ENCODE data around the gene COMMD9.

COMMD9 gene

GRCh38 chr11:36281850-36282249 lies 7.4 kb downstream of the COMMD9 start:
- POLR2A ChIA-PET: no interaction called here
- Histone ChIP-seq H3K9me3 (ENCODE audit: control insufficient read depth, insufficient read depth, low read depth, low read length) (no peaks in the 10 kb centered on the region), H3K27ac (ENCODE audit: extremely low read depth, low read depth, low read length) (no peak overlapping the region), H3K4me1 (ENCODE audit: control insufficient read depth, insufficient read depth, low read length) (no peaks in the 10 kb centered on the region), H3K36me3 (ENCODE audit: control insufficient read depth in 2 of 2, insufficient read depth in 1 of 2, low read length in 2 of 2) (peaks cover 0 to 4% of the 10 kb centered on the region in 2 experiments; a peak in 1 of 3 replicates), H3K4me3 (ENCODE audit: low read depth, low read length) (no peak overlapping the region)
- CTCF ChIA-PET: interaction anchor here (0.9 kb wide), 1 partner anchor 15 kb away, joined by 3 read pairs; no protein-coding TSS in a partner anchor
- TF ChIP-seq REPIN1 (tag by site-specific recombination; IDR thresholded peaks at IDR 0.05; ENCODE audit: low read depth) (no peak), ZNF394 (tag by site-specific recombination; IDR thresholded peaks at IDR 0.05; ENCODE audit: borderline replicate concordance) (no peak), ZBTB11 (tag by site-specific recombination; conservative IDR thresholded peaks at IDR 0.05; ENCODE audit: low read depth) (no peak), ZNF248 (tag by site-specific recombination; IDR thresholded peaks at IDR 0.05) (no peak), ZNF549 (tag by site-specific recombination; IDR thresholded peaks at IDR 0.05) (no peak), ZNF701 (tag by site-specific recombination; IDR thresholded peaks at IDR 0.05) (no peak), ZNF473 (tag by site-specific recombination; IDR thresholded peaks at IDR 0.05) (no peak), ZNF677 (tag by site-specific recombination; IDR thresholded peaks at IDR 0.05) (no peak), ZNF211 (tag by site-specific recombination; IDR thresholded peaks at IDR 0.05; ENCODE audit: low read depth) (no peak), ZNF521 (tag by site-specific recombination; IDR thresholded peaks at IDR 0.05) (no peak), TRIM28 (IDR thresholded peaks at IDR 0.05; ENCODE audit: borderline replicate concordance, low read length) (no peak), ZNF843 (tag by site-specific recombination; IDR thresholded peaks at IDR 0.05) (no peak), ZNF37A (tag by site-specific recombination; IDR thresholded peaks at IDR 0.05) (no peak), ELK4 (IDR thresholded peaks at IDR 0.05; ENCODE audit: borderline replicate concordance, low read depth, low read length) (no peak), ZIC2 (tag by site-specific recombination; IDR thresholded peaks at IDR 0.05) (no peak), KLF8 (tag by site-specific recombination; IDR thresholded peaks at IDR 0.05) (no peak)

GRCh38 chr11:36280531-36280930 lies 8.7 kb downstream of the COMMD9 start:
- H3K27ac ChIP-seq (ENCODE audit: extremely low read depth, low read depth, low read length): no peak overlapping the region
- no peaks in the 10 kb centered on the region for H3K4me1 ChIP-seq (ENCODE audit: control insufficient read depth, insufficient read depth, low read length)
- no peak overlapping the region for H3K4me3 ChIP-seq (ENCODE audit: low read depth, low read length)
- peaks cover 0 to 10% of the 10 kb centered on the region in 2 experiments; a peak in 1 of 3 replicates for H3K36me3 ChIP-seq (ENCODE audit: control insufficient read depth in 2 of 2, insufficient read depth in 1 of 2, low read length in 2 of 2)
- CTCF ChIA-PET: interaction anchor here (0.6 to 2.5 kb wide), 3 partner anchors 14 to 571 kb away, joined by 3 to 15 read pairs (median 4); no protein-coding TSS in a partner anchor
- H3K9me3 ChIP-seq (ENCODE audit: control insufficient read depth, insufficient read depth, low read depth, low read length): no peaks in the 10 kb centered on the region
- no peak for TF ChIP-seq PRDM4 (tag by site-specific recombination; IDR thresholded peaks at IDR 0.05)
- no peak for TF ChIP-seq BCL11A (tag by site-specific recombination; IDR thresholded peaks at IDR 0.05; ENCODE audit: low read depth)
- TF ChIP-seq KLF7 (tag by site-specific recombination; IDR thresholded peaks at IDR 0.05; ENCODE audit: borderline replicate concordance): no peak
- no peak for TF ChIP-seq ZNF623 (tag by site-specific recombination; IDR thresholded peaks at IDR 0.05)
- TF ChIP-seq ZNF530 (tag by site-specific recombination; IDR thresholded peaks at IDR 0.05; ENCODE audit: low read depth): no peak
- TF ChIP-seq KLF9 (tag by site-specific recombination; IDR thresholded peaks at IDR 0.05; ENCODE audit: low read depth): no peak
- no peak for TF ChIP-seq ZNF707 (tag by site-specific recombination; IDR thresholded peaks at IDR 0.05)
- no peak for TF ChIP-seq ZNF555 (tag by site-specific recombination; conservative IDR thresholded peaks at IDR 0.05)
- TF ChIP-seq ZNF785 (tag by site-specific recombination; IDR thresholded peaks at IDR 0.05): no peak
- no peak for TF ChIP-seq BCL6B (tag by site-specific recombination; IDR thresholded peaks at IDR 0.05)
- TF ChIP-seq ZNF433 (tag by site-specific recombination; IDR thresholded peaks at IDR 0.05; ENCODE audit: low read depth): no peak
- POLR2A ChIA-PET: no interaction called here
